Measurements from ENCODE around the gene RBM17. TPM values are rescaled to one million over a fixed set of nuclear protein-coding genes. Genes with fewer than 3 reads are reported as not detected.
"Not testable (repeated sequence)": the region's sequence is repeated elsewhere in the genome, so short reads cannot be mapped to it uniquely, and the experiment has no call there.

Gene RBM17
- total RNA-seq, 1 donor from 2014 or later = 106 TPM

DNA sequence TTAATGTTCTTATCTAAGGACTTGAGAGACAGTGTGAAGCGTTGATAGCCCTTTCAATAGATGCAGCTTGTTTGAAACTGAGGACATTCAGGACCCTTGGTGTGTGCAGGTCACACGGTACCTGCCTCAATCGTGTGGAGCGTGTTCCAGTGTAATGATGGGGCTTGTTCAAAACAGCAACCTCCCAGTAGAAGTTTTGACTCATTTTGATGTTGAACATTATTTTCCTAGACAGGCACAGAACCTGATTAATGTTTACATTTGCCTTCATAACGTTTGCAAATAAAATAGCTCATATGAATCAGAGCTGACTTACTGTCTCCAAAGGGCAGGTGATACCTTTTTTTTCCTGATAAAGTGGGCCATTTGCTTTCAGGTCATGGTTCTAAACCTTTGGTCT, 21.3 kb downstream of the RBM17 start:
- DNase-seq (ENCODE audit: low spot score) = no peak

- no peak for DNase-seq (ENCODE audit: low spot score)
These were observed 24.1 kb downstream of the RBM17 start for GRCh38 chr10:6112893-6113292.

- DNase-seq (ENCODE audit: low spot score) = no peak
These were observed 25.5 kb downstream of the RBM17 start for GRCh38 chr10:6114299-6114698.

DNA sequence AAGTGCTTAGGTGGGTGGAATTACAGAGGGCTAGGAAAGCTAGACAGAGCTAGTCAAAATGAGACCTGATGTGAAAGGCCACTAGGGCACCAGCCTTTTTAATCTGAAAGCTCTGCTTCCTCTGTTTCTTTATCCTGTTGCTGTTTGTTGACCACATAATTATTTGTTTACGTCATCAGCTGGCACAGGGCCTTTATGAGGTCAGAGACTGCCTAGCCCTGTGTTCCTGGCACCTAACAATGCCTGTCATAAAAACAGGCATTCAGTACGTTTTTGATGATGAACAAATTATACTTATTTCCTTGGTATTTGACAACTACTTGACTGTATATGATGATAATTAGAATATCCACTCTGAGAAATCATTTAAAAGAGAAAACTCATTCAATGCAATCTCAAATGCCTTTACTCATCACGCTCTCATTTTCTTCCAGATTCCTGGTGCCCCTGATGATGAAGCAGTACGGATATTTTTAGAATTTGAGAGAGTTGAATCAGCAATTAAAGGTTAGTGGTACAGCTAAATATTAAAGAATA, 26.0 kb downstream of the RBM17 start:
- no peak for DNase-seq (ENCODE audit: low spot score)

DNA sequence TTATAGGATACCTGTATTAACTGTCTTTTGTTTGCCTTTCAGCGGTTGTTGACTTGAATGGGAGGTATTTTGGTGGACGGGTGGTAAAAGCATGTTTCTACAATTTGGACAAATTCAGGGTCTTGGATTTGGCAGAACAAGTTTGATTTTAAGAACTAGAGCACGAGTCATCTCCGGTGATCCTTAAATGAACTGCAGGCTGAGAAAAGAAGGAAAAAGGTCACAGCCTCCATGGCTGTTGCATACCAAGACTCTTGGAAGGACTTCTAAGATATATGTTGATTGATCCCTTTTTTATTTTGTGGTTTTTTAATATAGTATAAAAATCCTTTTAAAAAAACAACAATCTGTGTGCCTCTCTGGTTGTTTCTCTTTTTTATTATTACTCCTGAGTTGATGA, 26.6 kb downstream of the RBM17 start:
- no peak for DNase-seq (ENCODE audit: low spot score)

- no peak for DNase-seq (ENCODE audit: low spot score)
These were observed 27.1 kb downstream of the RBM17 start for GRCh38 chr10:6115824-6116350.

GRCh38 chr10:6116806-6117205, 28.0 kb downstream of the RBM17 start:
- no peak for DNase-seq (ENCODE audit: low spot score)

- no peak for DNase-seq (ENCODE audit: low spot score)
These were observed 28.9 kb downstream of the RBM17 start for GRCh38 chr10:6117711-6118110.

DNA sequence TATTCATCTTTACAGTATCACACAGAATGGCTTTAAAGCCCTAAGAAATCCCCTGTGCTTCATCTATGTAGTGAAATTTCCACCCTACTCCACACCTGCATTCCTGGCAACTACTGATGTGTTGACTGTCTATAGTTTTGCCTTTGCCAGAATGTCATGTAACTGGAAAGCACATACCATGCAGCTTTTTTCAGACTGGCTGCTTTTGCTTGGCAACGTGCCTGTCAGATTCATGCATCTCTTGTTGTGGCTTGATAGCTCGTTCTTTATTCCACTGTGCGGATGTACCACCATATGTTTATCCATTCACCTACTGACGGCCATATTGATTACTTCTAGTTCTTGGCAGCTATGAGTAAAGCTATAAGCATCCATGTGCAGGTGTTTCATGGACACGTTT, 30.6 kb downstream of the RBM17 start:
- DNase-seq (ENCODE audit: low spot score) = no peak

GRCh38 chr10:6119962-6120361, 31.1 kb downstream of the RBM17 start:
- no peak for DNase-seq (ENCODE audit: low spot score)

DNA sequence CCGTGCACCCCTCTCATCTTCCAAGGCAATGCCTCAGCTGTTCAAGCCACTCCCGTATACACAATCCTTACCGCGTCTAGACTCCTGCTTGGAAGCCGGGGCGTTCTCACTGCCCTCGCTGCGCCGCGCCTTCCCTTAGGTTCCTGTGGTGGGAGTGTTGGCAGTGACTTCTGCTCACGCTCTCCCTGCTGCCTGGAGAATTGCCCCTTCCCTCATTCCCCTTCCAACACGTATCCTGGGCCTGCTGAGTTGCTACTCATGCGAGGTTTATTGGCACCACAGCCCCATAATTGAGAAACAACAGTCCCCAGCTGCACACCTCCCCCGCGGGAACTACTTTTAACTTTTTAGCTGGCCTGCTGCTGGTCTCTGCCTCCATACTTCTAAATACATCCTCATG, 31.9 kb downstream of the RBM17 start:
- DNase-seq (ENCODE audit: low spot score) = no peak

- DNase-seq (ENCODE audit: low spot score) = no peak
These were observed 32.3 kb downstream of the RBM17 start for GRCh38 chr10:6121146-6121545.

DNA sequence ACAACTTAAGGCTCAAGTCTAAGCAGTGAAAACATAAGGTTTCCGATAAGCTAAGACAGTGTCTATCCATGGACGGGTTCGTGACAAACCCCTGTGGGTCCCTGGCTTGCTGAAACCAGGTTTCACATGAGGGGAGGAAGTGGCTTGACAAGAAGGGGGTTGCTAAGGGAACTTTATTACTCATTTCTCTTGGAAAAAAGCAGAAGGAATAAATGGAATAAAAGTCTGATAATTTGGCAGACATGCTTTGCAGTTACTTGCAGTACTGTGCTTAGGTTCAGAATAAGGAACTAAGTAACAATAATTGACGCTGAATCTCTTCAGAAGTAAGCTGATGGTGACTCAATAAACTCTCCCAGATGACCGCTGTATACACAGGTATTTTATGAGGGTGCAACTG, 34.7 kb downstream of the RBM17 start:
- no peak for DNase-seq (ENCODE audit: low spot score)

GRCh38 chr10:6124666-6125065, 35.8 kb downstream of the RBM17 start:
- DNase-seq (ENCODE audit: low spot score) = no peak

GRCh38 chr10:6127461-6127860, 38.6 kb downstream of the RBM17 start:
- DNase-seq (ENCODE audit: low spot score) = not testable (repeated sequence)

DNA sequence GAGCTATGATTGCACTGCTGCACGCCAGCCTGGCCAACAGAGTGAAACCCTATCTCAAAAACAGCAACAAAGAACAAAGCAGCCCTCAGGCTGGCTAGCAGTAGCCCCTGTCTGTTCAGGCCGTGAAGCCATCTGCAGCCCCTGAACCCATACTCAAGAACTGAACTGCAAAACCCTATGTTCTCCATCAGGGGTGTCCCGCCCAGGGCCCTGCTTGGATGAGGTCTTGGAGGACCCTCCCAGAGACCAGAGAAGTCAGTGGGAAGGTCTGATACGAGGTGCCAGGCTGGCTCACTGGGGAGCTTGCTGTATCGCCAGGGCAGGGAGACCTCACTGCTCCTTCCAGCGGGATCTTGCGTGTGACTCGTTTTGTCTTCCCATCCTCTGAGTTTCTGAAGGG, 39.3 kb downstream of the RBM17 start:
- DNase-seq (ENCODE audit: low spot score) = no peak

- DNase-seq (ENCODE audit: low spot score) = no peak
These were observed 39.9 kb downstream of the RBM17 start for GRCh38 chr10:6128591-6129251.

GRCh38 chr10:6130848-6131470, 42.1 kb downstream of the RBM17 start:
- DNase-seq (ENCODE audit: low spot score) = no peak

DNA sequence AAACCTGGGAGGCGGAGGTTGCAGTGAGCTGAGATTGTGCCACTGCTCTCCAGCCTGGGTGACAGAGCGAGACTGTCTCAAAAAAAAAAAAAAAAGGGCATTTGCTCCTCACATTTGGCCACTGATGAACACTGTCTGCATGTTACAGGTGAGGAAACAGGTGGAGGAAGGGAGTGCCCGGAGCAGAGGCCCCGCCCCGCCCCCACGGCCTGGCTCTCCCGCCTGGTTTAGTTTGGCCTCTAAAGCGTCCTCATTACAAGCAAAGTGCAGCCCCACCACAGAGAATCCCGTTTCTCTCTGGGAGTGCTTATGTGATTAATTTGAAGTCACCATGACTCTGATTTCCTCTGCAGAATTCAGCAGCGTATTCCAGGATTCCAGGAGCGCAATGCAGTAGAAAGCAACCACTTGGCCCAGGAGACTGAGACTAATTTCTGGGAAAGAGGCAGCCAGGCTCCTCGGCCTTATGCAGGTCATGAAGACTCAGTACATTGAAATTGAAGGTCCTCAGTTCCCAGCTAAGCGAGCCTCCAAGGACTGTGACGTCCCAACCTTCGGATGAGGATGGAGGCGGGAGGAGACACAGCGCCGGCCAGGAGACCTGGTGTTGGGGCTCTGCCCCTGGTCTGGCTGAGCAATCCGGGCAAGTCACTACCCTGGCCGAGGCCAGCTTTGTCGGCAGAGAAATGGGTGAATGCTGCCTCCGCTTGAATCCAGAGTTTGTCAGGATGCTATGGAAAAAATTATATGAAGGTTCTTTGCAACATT, 44.7 kb downstream of the RBM17 start:
- no peak for DNase-seq (ENCODE audit: low spot score)

DNA sequence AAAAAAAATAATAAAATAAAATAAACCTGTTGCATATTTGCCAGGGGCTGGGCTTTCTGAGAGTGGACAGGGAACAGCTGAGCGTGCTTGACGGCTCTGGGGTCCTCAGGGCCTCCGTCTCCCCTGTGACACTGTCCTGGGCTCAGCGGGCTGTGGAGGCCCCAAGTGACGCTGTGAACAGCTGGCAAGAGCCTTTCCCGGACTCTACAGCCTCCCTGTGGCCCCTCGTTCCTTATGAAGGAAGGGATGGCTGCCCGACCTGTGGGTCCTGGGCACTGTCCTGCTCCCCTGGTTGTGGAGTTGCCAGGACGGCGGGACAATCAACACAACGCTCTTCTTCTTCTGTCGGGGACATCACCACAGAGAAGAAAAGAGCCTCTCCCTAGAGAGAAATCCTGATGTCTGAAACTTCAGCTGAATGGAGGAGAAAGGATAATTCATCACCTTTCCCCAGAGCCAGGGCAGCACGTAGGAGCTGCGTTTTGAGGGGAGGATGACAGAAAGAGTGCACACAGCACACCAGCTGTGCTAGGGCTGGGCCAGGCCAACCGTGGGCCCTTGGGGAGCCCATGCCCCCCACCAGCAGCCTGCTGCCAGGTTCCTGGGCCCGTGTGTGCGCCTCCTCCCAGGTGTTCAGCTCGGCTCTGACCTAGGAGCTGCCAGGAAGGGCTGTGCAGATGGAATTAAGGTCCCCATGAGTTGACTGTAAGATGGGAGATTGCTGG, 45.4 kb downstream of the RBM17 start:
- DNase-seq (ENCODE audit: low spot score) = no peak

GRCh38 chr10:6135039-6135438, 46.2 kb downstream of the RBM17 start:
- DNase-seq (ENCODE audit: low spot score) = no peak
